Liver (tissue), 3 donors: ENCODE data around the gene LARGE2.

Experiments
- CTCF ChIP-seq: fragments of 150-350 bp; IDR thresholded peaks from 2 replicates; pipeline ENCODE4 v1.5.1; 2017; ENCODE audit warnings: improper control_type of control experiment, low read depth, low read length; ENCODE audit not compliant: missing input control
- FOXA1 ChIP-seq: IDR thresholded peaks from 2 replicates; pipeline ENCODE4 v1.6.1; 2016; ENCODE audit warnings: antibody characterized with exemption
- MAX ChIP-seq: IDR thresholded peaks from 2 replicates; pipeline ENCODE4 v1.6.1; 2016; ENCODE audit warnings: antibody characterized with exemption
- RAD21 ChIP-seq, 2 donors: IDR thresholded peaks; 2 replicates each; pipeline ENCODE4 v1.6.1; 2016; ENCODE audit warnings: antibody characterized with exemption in 2 of 2, mild to moderate bottlenecking in 2 of 2
- RXRA ChIP-seq, 2 donors: IDR thresholded peaks; 2 replicates each; pipeline ENCODE4 v1.6.1; 2017 to 2018; ENCODE audit warnings: antibody characterized with exemption in 2 of 2, mild to moderate bottlenecking in 1 of 2
- SP1 ChIP-seq: IDR thresholded peaks from 2 replicates; pipeline ENCODE4 v1.6.1; 2018; ENCODE audit warnings: antibody characterized with exemption, mild to moderate bottlenecking
- TAF1 ChIP-seq: conservative IDR thresholded peaks from 2 replicates; pipeline ENCODE4 v1.6.1; 2016; ENCODE audit warnings: antibody characterized with exemption, mild to moderate bottlenecking
- TF ChIP-seq, protein P1 (sequence below): IDR thresholded peaks from 2 replicates; pipeline ENCODE4 v1.6.1; 2016; ENCODE audit warnings: antibody characterized with exemption, mild to moderate bottlenecking
- donor health status: healthy.
- donor health status: healthy.

- no peak for TF ChIP-seq CTCF
- no peak for TF ChIP-seq RAD21 (IDR thresholded peaks at IDR 0.05)
- TF ChIP-seq MAX = no peak
- no peak for TF ChIP-seq RXRA (IDR thresholded peaks at IDR 0.05)
- TF ChIP-seq, protein P1, sequence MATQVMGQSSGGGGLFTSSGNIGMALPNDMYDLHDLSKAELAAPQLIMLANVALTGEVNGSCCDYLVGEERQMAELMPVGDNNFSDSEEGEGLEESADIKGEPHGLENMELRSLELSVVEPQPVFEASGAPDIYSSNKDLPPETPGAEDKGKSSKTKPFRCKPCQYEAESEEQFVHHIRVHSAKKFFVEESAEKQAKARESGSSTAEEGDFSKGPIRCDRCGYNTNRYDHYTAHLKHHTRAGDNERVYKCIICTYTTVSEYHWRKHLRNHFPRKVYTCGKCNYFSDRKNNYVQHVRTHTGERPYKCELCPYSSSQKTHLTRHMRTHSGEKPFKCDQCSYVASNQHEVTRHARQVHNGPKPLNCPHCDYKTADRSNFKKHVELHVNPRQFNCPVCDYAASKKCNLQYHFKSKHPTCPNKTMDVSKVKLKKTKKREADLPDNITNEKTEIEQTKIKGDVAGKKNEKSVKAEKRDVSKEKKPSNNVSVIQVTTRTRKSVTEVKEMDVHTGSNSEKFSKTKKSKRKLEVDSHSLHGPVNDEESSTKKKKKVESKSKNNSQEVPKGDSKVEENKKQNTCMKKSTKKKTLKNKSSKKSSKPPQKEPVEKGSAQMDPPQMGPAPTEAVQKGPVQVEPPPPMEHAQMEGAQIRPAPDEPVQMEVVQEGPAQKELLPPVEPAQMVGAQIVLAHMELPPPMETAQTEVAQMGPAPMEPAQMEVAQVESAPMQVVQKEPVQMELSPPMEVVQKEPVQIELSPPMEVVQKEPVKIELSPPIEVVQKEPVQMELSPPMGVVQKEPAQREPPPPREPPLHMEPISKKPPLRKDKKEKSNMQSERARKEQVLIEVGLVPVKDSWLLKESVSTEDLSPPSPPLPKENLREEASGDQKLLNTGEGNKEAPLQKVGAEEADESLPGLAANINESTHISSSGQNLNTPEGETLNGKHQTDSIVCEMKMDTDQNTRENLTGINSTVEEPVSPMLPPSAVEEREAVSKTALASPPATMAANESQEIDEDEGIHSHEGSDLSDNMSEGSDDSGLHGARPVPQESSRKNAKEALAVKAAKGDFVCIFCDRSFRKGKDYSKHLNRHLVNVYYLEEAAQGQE = no peak
- no peak for TF ChIP-seq TAF1
- no peak for TF ChIP-seq FOXA1
- TF ChIP-seq SP1 = no peak
Measured at GRCh38 chr11:45930951-45931570, 8.6 kb downstream of the LARGE2 start.
